ENCODE measurements around the gene AGPAT4.

DNA sequence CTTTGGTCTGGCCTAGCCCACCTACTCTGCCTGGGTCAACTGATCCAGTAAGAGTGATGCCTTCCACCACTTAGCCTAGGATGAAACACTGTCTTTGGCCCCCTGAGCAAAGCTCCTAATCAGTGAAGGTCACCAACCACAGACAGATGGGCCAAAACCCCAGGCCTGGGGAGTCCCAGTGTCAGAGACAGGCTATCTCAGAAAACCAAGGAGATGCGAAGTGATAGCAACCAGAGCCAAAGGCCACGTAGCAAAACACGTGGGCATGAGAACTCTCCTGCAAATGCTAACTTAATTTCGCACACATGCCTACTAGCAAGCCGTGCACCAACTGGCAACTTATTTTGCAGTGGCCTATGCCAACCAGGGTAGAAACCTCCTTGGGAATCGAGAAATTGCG lies 29.1 kb downstream of the AGPAT4 start:
- no peak for TF ChIP-seq EZH2 (optimal IDR thresholded peaks at IDR 0.05; ENCODE audit: low read depth, low read length)
- TF ChIP-seq, protein P1, sequence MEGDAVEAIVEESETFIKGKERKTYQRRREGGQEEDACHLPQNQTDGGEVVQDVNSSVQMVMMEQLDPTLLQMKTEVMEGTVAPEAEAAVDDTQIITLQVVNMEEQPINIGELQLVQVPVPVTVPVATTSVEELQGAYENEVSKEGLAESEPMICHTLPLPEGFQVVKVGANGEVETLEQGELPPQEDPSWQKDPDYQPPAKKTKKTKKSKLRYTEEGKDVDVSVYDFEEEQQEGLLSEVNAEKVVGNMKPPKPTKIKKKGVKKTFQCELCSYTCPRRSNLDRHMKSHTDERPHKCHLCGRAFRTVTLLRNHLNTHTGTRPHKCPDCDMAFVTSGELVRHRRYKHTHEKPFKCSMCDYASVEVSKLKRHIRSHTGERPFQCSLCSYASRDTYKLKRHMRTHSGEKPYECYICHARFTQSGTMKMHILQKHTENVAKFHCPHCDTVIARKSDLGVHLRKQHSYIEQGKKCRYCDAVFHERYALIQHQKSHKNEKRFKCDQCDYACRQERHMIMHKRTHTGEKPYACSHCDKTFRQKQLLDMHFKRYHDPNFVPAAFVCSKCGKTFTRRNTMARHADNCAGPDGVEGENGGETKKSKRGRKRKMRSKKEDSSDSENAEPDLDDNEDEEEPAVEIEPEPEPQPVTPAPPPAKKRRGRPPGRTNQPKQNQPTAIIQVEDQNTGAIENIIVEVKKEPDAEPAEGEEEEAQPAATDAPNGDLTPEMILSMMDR (IDR thresholded peaks at IDR 0.05; ENCODE audit: low read length) = no peak
